Uterus (tissue), 2 donors: ENCODE data around the gene DNAJC17.

ENCODE experiments used
- POLR2A ChIP-seq, 2 donors: fragments of 450-650 bp; IDR thresholded peaks; one replicate each; pipeline ENCODE4 v1.6.1; 2016; ENCODE audit warnings: antibody characterized with exemption in 2 of 2, mild to moderate bottlenecking in 1 of 2, moderate library complexity in 1 of 2
- TF ChIP-seq, protein P1 (sequence below), 4 experiments: fragments of 200-600 bp in 2 of 4; fragments of 450-650 bp in 2 of 4; sonication (generic) in 2 of 4; IDR thresholded peaks; one replicate each; pipeline ENCODE4 v1.5.1; 2016 to 2019; ENCODE audit warnings: antibody characterized with exemption in 4 of 4, mild to moderate bottlenecking in 2 of 4, moderate library complexity in 1 of 4

DNA sequence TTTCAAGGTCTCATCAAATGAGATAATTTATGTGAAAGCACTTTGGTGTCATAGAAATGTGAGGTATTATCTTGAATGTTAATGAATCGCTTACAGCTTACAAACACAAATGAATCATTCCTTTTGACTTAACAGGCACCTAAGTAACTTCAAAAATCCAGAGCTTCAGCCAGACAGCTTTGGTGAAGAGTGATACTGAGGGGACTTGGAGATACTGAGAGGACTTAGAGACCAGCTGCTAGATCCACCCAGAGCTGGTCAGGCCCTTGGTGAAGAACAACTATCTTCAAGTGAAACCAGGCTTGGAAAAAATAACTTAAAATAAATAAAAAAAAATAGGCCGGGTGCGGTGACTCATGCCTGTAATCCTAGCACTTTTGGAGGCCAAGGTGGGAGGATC, 16.6 kb downstream of the DNAJC17 start:
- TF ChIP-seq, protein P1, sequence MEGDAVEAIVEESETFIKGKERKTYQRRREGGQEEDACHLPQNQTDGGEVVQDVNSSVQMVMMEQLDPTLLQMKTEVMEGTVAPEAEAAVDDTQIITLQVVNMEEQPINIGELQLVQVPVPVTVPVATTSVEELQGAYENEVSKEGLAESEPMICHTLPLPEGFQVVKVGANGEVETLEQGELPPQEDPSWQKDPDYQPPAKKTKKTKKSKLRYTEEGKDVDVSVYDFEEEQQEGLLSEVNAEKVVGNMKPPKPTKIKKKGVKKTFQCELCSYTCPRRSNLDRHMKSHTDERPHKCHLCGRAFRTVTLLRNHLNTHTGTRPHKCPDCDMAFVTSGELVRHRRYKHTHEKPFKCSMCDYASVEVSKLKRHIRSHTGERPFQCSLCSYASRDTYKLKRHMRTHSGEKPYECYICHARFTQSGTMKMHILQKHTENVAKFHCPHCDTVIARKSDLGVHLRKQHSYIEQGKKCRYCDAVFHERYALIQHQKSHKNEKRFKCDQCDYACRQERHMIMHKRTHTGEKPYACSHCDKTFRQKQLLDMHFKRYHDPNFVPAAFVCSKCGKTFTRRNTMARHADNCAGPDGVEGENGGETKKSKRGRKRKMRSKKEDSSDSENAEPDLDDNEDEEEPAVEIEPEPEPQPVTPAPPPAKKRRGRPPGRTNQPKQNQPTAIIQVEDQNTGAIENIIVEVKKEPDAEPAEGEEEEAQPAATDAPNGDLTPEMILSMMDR (IDR thresholded peaks at IDR 0.05) = no peak
- TF ChIP-seq POLR2A (IDR thresholded peaks at IDR 0.05) = no peak
